ENCODE data around the gene RPS6KA4. TPM values are rescaled to one million over a fixed set of nuclear protein-coding genes. Genes with fewer than 3 reads are reported as not detected.

The RPS6KA4 gene
- total RNA-seq, 1 donor: 35.8 TPM

DNA sequence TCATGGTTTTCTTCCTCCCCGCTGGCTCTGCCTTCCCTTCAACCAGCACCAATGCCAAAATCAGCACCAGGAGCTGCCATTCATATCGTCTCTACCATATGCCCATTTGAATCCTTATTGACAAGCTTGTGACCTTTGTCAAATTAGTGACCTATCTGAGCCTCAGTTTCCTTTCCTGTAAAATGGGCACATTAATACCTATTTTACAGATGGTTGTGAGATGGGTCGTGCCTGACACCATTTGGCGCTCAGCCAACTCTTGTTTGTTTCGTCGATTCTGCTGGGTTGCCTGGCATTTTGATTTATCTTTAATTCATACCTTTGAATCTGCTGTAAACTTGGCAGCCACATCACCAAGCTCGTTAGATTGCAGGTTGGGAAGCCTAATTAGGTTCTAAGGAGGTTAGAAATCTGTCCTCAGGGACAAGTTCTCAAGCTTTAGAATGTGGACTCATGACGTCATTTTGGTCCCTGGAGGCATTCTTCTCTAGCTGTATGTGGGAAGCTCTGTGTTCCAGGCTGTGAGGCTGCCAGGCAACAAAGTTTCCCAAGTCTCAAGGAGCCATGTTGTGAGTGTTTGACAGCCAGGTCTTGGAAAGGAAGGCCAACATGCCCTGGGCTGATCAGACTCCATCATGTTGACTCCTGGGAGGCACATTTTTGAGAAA, 61.0 kb downstream of the RPS6KA4 start:
- peak; percentile 62 for DNase-seq (ENCODE audit: low read depth)
- TF ChIP-seq, protein P1, sequence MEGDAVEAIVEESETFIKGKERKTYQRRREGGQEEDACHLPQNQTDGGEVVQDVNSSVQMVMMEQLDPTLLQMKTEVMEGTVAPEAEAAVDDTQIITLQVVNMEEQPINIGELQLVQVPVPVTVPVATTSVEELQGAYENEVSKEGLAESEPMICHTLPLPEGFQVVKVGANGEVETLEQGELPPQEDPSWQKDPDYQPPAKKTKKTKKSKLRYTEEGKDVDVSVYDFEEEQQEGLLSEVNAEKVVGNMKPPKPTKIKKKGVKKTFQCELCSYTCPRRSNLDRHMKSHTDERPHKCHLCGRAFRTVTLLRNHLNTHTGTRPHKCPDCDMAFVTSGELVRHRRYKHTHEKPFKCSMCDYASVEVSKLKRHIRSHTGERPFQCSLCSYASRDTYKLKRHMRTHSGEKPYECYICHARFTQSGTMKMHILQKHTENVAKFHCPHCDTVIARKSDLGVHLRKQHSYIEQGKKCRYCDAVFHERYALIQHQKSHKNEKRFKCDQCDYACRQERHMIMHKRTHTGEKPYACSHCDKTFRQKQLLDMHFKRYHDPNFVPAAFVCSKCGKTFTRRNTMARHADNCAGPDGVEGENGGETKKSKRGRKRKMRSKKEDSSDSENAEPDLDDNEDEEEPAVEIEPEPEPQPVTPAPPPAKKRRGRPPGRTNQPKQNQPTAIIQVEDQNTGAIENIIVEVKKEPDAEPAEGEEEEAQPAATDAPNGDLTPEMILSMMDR (IDR thresholded peaks at IDR 0.05; ENCODE audit: insufficient read depth, low read depth, low read length): no peak

More for the DNA sequence above, 61.0 kb downstream of the RPS6KA4 start:
- H3K4me3 ChIP-seq (ENCODE audit: low read depth, low read length): no peak overlapping the region

Small RNAs within 50 kb of the gene (small RNA-seq; reads per million reads assigned to genes)
- gene MIR1237 (not detected), gene MIR7155 (not detected)

Other genes with a start within 250 kb of the RPS6KA4 start
- gene MACROD1, start 193.0 kb upstream of the RPS6KA4 start, total RNA-seq: 8.6 and 12.9 TPM in 2 replicates
- gene STIP1, start 173.0 kb upstream of the RPS6KA4 start, total RNA-seq: 149 and 206 TPM in 2 replicates
- 4.3 and 7.4 TPM in 2 replicates for gene FERMT3, start 152.4 kb upstream of the RPS6KA4 start, total RNA-seq
- 32.4 and 33.2 TPM in 2 replicates for gene TRPT1, start 133.0 kb upstream of the RPS6KA4 start, total RNA-seq
- gene NUDT22, start 132.9 kb upstream of the RPS6KA4 start, total RNA-seq: 43.6 and 80.5 TPM in 2 replicates
- 6.5 and 9.3 TPM in 2 replicates for gene DNAJC4, start 128.6 kb upstream of the RPS6KA4 start, total RNA-seq
- 17.7 and 21.9 TPM in 2 replicates for gene VEGFB, start 124.6 kb upstream of the RPS6KA4 start, total RNA-seq
- gene FKBP2, start 118.1 kb upstream of the RPS6KA4 start, total RNA-seq: 46.7 and 47.5 TPM in 2 replicates
- 155 and 175 TPM in 2 replicates for gene PPP1R14B, start 112.2 kb upstream of the RPS6KA4 start, total RNA-seq
- gene PLCB3, start 107.6 kb upstream of the RPS6KA4 start, total RNA-seq: 53.8 and 66.5 TPM in 2 replicates
- gene BAD, start 74.5 kb upstream of the RPS6KA4 start, total RNA-seq: 64.3 and 86.7 TPM in 2 replicates
- 10.6 and 10.8 TPM in 2 replicates for gene GPR137, start 73.3 kb upstream of the RPS6KA4 start, total RNA-seq
- gene KCNK4, start 67.9 kb upstream of the RPS6KA4 start, total RNA-seq: under 0.01 TPM in 1 of 2 replicates, not detected in the other
- 0.32 TPM in 1 of 2 replicates, not detected in the other for gene CATSPERZ, start 58.8 kb upstream of the RPS6KA4 start, total RNA-seq
- gene ESRRA, start 53.6 kb upstream of the RPS6KA4 start, total RNA-seq: 19.3 and 23.3 TPM in 2 replicates
- gene TRMT112, start 41.6 kb upstream of the RPS6KA4 start, total RNA-seq: 144 and 155 TPM in 2 replicates
- 211 and 230 TPM in 2 replicates for gene PRDX5, start 41.0 kb upstream of the RPS6KA4 start, total RNA-seq
- gene CCDC88B, start 19.0 kb upstream of the RPS6KA4 start, total RNA-seq: 1.7 and 3.5 TPM in 2 replicates
- under 0.01 TPM in 1 of 2 replicates, not detected in the other for gene SLC22A11, start 196.8 kb downstream of the RPS6KA4 start, total RNA-seq
- gene SLC22A12, start 232.1 kb downstream of the RPS6KA4 start, total RNA-seq: not detected in 2 replicates